ENCODE data around the gene DGUOK.
A peak's percentile ranks its signal among the peaks of the same experiment; 100 is the strongest.

DGUOK gene

DNA sequence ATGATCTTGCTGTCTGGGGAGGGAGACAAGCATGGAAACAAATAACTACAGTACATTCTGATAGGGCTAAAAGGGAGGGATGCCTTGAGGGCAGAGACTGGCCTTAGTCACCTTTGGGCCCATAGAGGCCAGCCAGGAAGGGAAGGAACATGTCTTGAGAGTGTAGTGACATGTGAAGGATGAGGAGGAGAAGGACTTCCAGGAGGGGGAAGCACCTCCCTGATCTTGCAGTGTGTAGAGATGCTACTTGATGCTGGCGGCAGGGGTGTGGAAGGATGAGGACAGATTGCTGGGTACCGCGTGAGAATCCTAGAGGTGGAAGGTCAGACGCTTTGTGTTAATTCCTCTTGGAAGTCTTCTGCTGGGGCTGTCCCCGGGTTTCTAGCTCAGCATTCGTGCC lies 71.1 kb downstream of the DGUOK start:
- Histone ChIP-seq H3K23ac (ENCODE audit: low read length) (no peak overlapping the region), H2AFZ (ENCODE audit: insufficient read depth, low read length, poor library complexity) (no peak overlapping the region), H2BK12ac (ENCODE audit: low read length) (no peak overlapping the region), H3K4me2 (ENCODE audit: low read length) (no peak overlapping the region), H3K9me3 (ENCODE audit: insufficient read depth, low read depth, low read length) (no peaks in the 10 kb centered on the region), H4K91ac (ENCODE audit: low read depth, low read length) (no peak overlapping the region), H2BK120ac (ENCODE audit: insufficient read depth, low read length, poor library complexity) (no peak overlapping the region), H3K27me3 (ENCODE audit: insufficient read depth, low read length) (no peaks in the 10 kb centered on the region), H2AK5ac (ENCODE audit: low read length) (no peak overlapping the region), H3K4me1 (ENCODE audit: control insufficient read depth in 1 of 2, insufficient read depth in 2 of 2, low read length in 2 of 2) (peaks cover 9 to 19% of the 10 kb centered on the region in 2 experiments), H3K4me3 (ENCODE audit: low read depth, low read length) (no peak overlapping the region), H3K79me1 (ENCODE audit: low read length) (no peaks in the 10 kb centered on the region), H2BK5ac (ENCODE audit: low read depth, low read length, poor library complexity) (no peak overlapping the region), H4K12ac (ENCODE audit: low read depth, low read length) (no peak overlapping the region), H3K14ac (ENCODE audit: low read length) (no peak overlapping the region), H3K9ac (ENCODE audit: low read length) (no peak overlapping the region), H3K18ac (ENCODE audit: low read length) (no peak overlapping the region), H4K8ac (ENCODE audit: low read depth, low read length) (no peak overlapping the region), H3K4ac (ENCODE audit: low read depth, low read length) (no peak overlapping the region), H3K27ac (ENCODE audit: low read depth, low read length) (no peak overlapping the region), H3K79me2 (ENCODE audit: control insufficient read depth, insufficient read depth, low read length, poor library complexity) (peaks cover 2% of the 10 kb centered on the region), H3K36me3 (ENCODE audit: control insufficient read depth in 1 of 2, insufficient read depth in 2 of 2, low read length in 2 of 2) (peaks cover 0 to 5% of the 10 kb centered on the region in 2 experiments)
- peak; percentile 68 to 75 for DNase-seq
- no CpG with 5 or more reads among the region's 6 CpGs for WGBS (ENCODE audit: extremely low coverage, insufficient coverage, insufficient read length)

DNA sequence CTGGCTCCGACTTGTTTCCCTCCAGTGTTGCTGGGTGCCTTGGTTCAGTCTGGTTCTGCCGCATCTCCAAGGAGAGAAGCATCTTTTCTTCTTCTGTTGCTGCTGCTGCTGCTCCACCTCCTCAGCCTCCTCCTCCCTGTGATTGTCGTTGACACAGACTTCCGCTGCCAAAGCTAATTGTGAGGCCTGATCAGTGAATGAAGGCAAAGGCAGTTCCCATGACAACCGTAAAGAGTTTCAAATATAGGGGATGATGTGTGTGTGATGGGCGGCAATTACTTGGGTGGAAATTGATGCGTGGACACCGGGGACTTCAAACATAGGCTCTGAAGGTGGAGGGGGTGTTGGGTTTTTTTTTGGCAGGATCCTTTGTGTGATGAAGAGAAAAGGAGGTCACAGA lies 71.8 kb downstream of the DGUOK start:
- no peak overlapping the region for H3K14ac ChIP-seq (ENCODE audit: low read length)
- no peak overlapping the region for H2BK120ac ChIP-seq (ENCODE audit: insufficient read depth, low read length, poor library complexity)
- H2AFZ ChIP-seq (ENCODE audit: insufficient read depth, low read length, poor library complexity), result no peak overlapping the region
- no CpG with 5 or more reads among the region's 8 CpGs for WGBS (ENCODE audit: extremely low coverage, insufficient coverage, insufficient read length)
- no peak overlapping the region for H2BK12ac ChIP-seq (ENCODE audit: low read length)
- no peaks in the 10 kb centered on the region for H3K27me3 ChIP-seq (ENCODE audit: insufficient read depth, low read length)
- no peak overlapping the region for H3K23ac ChIP-seq (ENCODE audit: low read length)
- H2AK5ac ChIP-seq (ENCODE audit: low read length), result no peak overlapping the region
- no peak overlapping the region for H3K4ac ChIP-seq (ENCODE audit: low read depth, low read length)
- no peak overlapping the region for H3K27ac ChIP-seq (ENCODE audit: low read depth, low read length)
- no peak for DNase-seq
- H3K36me3 ChIP-seq (ENCODE audit: control insufficient read depth in 1 of 2, insufficient read depth in 2 of 2, low read length in 2 of 2), result peaks cover 0 to 2% of the 10 kb centered on the region in 2 experiments
- no peak overlapping the region for H3K9ac ChIP-seq (ENCODE audit: low read length)
- H3K18ac ChIP-seq (ENCODE audit: low read length), result no peak overlapping the region
- no peak overlapping the region for H3K4me3 ChIP-seq (ENCODE audit: low read depth, low read length)
- peaks cover 2% of the 10 kb centered on the region for H3K79me2 ChIP-seq (ENCODE audit: control insufficient read depth, insufficient read depth, low read length, poor library complexity)
- no peak overlapping the region for H4K91ac ChIP-seq (ENCODE audit: low read depth, low read length)
- H4K8ac ChIP-seq (ENCODE audit: low read depth, low read length), result no peak overlapping the region
- no peak overlapping the region for H3K4me2 ChIP-seq (ENCODE audit: low read length)
- H2BK5ac ChIP-seq (ENCODE audit: low read depth, low read length, poor library complexity), result no peak overlapping the region
- H3K9me3 ChIP-seq (ENCODE audit: insufficient read depth, low read depth, low read length), result no peaks in the 10 kb centered on the region
- H4K12ac ChIP-seq (ENCODE audit: low read depth, low read length), result no peak overlapping the region
- H3K4me1 ChIP-seq (ENCODE audit: control insufficient read depth in 1 of 2, insufficient read depth in 2 of 2, low read length in 2 of 2), result peaks cover 13 to 18% of the 10 kb centered on the region in 2 experiments
- no peaks in the 10 kb centered on the region for H3K79me1 ChIP-seq (ENCODE audit: low read length)

DNA sequence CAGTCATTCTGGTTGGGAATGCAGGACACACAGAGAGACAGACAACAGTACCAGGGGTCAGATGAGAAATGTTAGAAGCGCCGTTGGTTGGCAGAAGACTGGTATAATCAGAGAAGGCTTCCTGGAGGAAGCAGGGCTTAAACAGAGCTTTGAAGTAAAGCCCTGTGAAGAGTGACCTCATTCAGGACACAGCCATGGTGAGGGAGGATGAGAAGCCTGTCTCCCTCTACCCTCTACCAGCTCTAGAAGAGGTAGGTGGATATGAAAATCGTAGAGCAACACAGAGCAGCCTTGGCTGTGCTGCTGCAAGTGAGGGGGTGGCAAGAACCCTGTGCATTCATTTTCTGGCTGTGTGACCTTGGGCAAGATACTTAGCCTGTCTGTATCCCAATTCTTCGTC lies 72.3 kb downstream of the DGUOK start:
- peaks cover 13 to 18% of the 10 kb centered on the region in 2 experiments for H3K4me1 ChIP-seq (ENCODE audit: control insufficient read depth in 1 of 2, insufficient read depth in 2 of 2, low read length in 2 of 2)
- peaks cover 0 to 2% of the 10 kb centered on the region in 2 experiments for H3K36me3 ChIP-seq (ENCODE audit: control insufficient read depth in 1 of 2, insufficient read depth in 2 of 2, low read length in 2 of 2)
- H3K79me2 ChIP-seq (ENCODE audit: control insufficient read depth, insufficient read depth, low read length, poor library complexity), result peaks cover 3% of the 10 kb centered on the region
- no peaks in the 10 kb centered on the region for H3K27me3 ChIP-seq (ENCODE audit: insufficient read depth, low read length)
- WGBS (ENCODE audit: extremely low coverage, insufficient coverage, insufficient read length), result no CpG with 5 or more reads among the region's 4 CpGs
- H3K4me3 ChIP-seq (ENCODE audit: low read depth, low read length), result no peak overlapping the region
- H4K91ac ChIP-seq (ENCODE audit: low read depth, low read length), result no peak overlapping the region
- H2BK5ac ChIP-seq (ENCODE audit: low read depth, low read length, poor library complexity), result no peak overlapping the region
- no peak overlapping the region for H4K12ac ChIP-seq (ENCODE audit: low read depth, low read length)
- H3K79me1 ChIP-seq (ENCODE audit: low read length), result no peaks in the 10 kb centered on the region
- H3K4me2 ChIP-seq (ENCODE audit: low read length), result no peak overlapping the region
- no peak overlapping the region for H2BK120ac ChIP-seq (ENCODE audit: insufficient read depth, low read length, poor library complexity)
- H2AK5ac ChIP-seq (ENCODE audit: low read length), result no peak overlapping the region
- DNase-seq, result no peak
- H3K18ac ChIP-seq (ENCODE audit: low read length), result no peak overlapping the region
- H2AFZ ChIP-seq (ENCODE audit: insufficient read depth, low read length, poor library complexity), result no peak overlapping the region
- H3K14ac ChIP-seq (ENCODE audit: low read length), result no peak overlapping the region
- H2BK12ac ChIP-seq (ENCODE audit: low read length), result no peak overlapping the region
- H3K9me3 ChIP-seq (ENCODE audit: insufficient read depth, low read depth, low read length), result no peaks in the 10 kb centered on the region
- H4K8ac ChIP-seq (ENCODE audit: low read depth, low read length), result no peak overlapping the region
- no peak overlapping the region for H3K9ac ChIP-seq (ENCODE audit: low read length)
- H3K4ac ChIP-seq (ENCODE audit: low read depth, low read length), result peak overlapping the region; percentile 6
- H3K27ac ChIP-seq (ENCODE audit: low read depth, low read length), result no peak overlapping the region
- H3K23ac ChIP-seq (ENCODE audit: low read length), result no peak overlapping the region

GRCh38 chr2:73999881-74000597 lies 73.4 kb downstream of the DGUOK start:
- Histone ChIP-seq H3K79me1 (ENCODE audit: low read length) (no peaks in the 10 kb centered on the region), H3K27me3 (ENCODE audit: insufficient read depth, low read length) (no peaks in the 10 kb centered on the region), H2BK120ac (ENCODE audit: insufficient read depth, low read length, poor library complexity) (no peak overlapping the region), H4K91ac (ENCODE audit: low read depth, low read length) (no peak overlapping the region), H3K27ac (ENCODE audit: low read depth, low read length) (no peak overlapping the region), H2BK5ac (ENCODE audit: low read depth, low read length, poor library complexity) (no peak overlapping the region), H3K4me1 (ENCODE audit: control insufficient read depth in 1 of 2, insufficient read depth in 2 of 2, low read length in 2 of 2) (peaks cover 13 to 18% of the 10 kb centered on the region in 2 experiments), H3K4me2 (ENCODE audit: low read length) (no peak overlapping the region), H2BK12ac (ENCODE audit: low read length) (no peak overlapping the region), H4K8ac (ENCODE audit: low read depth, low read length) (no peak overlapping the region), H3K36me3 (ENCODE audit: control insufficient read depth in 1 of 2, insufficient read depth in 2 of 2, low read length in 2 of 2) (peaks cover 2 to 4% of the 10 kb centered on the region in 2 experiments), H3K18ac (ENCODE audit: low read length) (no peak overlapping the region), H3K14ac (ENCODE audit: low read length) (no peak overlapping the region), H2AK5ac (ENCODE audit: low read length) (no peak overlapping the region), H3K4me3 (ENCODE audit: low read depth, low read length) (no peak overlapping the region), H3K9me3 (ENCODE audit: insufficient read depth, low read depth, low read length) (no peaks in the 10 kb centered on the region), H3K4ac (ENCODE audit: low read depth, low read length) (no peak overlapping the region), H3K9ac (ENCODE audit: low read length) (no peak overlapping the region), H3K23ac (ENCODE audit: low read length) (no peak overlapping the region), H4K12ac (ENCODE audit: low read depth, low read length) (no peak overlapping the region), H3K79me2 (ENCODE audit: control insufficient read depth, insufficient read depth, low read length, poor library complexity) (peaks cover 6% of the 10 kb centered on the region), H2AFZ (ENCODE audit: insufficient read depth, low read length, poor library complexity) (no peak overlapping the region)
- no peak for DNase-seq
- WGBS (ENCODE audit: extremely low coverage, insufficient coverage, insufficient read length), result no CpG with 5 or more reads among the region's 10 CpGs
